ENCODE measurements around the gene CRB2.

GRCh38 chr9:123336449-123336848 is 19.5 kb upstream of the CRB2 start:
- TF ChIP-seq CTCF (conservative IDR thresholded peaks at IDR 0.05 in 1 of 2, IDR thresholded peaks at IDR 0.05 in 1 of 2; ENCODE audit: low read depth in 1 of 2, low read length in 2 of 2), result no peak
- no peak for TF ChIP-seq EZH2 (IDR thresholded peaks at IDR 0.05; ENCODE audit: low read length, missing control alignments)

All from fibroblast of lung (primary cell).